Measurements from ENCODE around the gene TNIK.

Gene TNIK

GRCh38 chr3:171329746-171330145 lies 130.5 kb downstream of the TNIK start:
- H3K9me3 ChIP-seq (ENCODE audit: insufficient read depth, low read length), result no peaks in the 10 kb centered on the region
- no peak overlapping the region for H3K9ac ChIP-seq (ENCODE audit: insufficient read length, low read depth)
- H3K27me3 ChIP-seq (ENCODE audit: insufficient read depth, insufficient read length), result no peaks in the 10 kb centered on the region
- TF ChIP-seq YY1 (IDR thresholded peaks at IDR 0.05; ENCODE audit: insufficient read depth, insufficient read length) (no peak), SUZ12 (IDR thresholded peaks at IDR 0.05; ENCODE audit: extremely low read depth, insufficient read depth, insufficient read length) (no peak), ZNF274 (IDR thresholded peaks at IDR 0.05; ENCODE audit: low read depth, low read length) (no peak)
- DNase-seq (ENCODE audit: low read depth, low spot score), result no peak
- no peaks in the 10 kb centered on the region for H3K4me1 ChIP-seq (ENCODE audit: insufficient read depth, insufficient read length)
- H3K36me3 ChIP-seq (ENCODE audit: insufficient read depth, insufficient read length, low read length), result no peaks in the 10 kb centered on the region
- H3K4me3 ChIP-seq (ENCODE audit: insufficient read length, low read depth), result no peak overlapping the region

- no peaks in the 10 kb centered on the region for H3K4me1 ChIP-seq (ENCODE audit: insufficient read depth, insufficient read length)
- H3K4me3 ChIP-seq (ENCODE audit: insufficient read length, low read depth), result no peak overlapping the region
Observed at GRCh38 chr3:171328419-171329082, 131.7 kb downstream of the TNIK start.

GRCh38 chr3:171327441-171328174 lies 132.6 kb downstream of the TNIK start:
- no peak overlapping the region for H3K4me3 ChIP-seq (ENCODE audit: insufficient read length, low read depth)
- TF ChIP-seq YY1 (IDR thresholded peaks at IDR 0.05; ENCODE audit: insufficient read depth, insufficient read length), result no peak
- TF ChIP-seq SUZ12 (IDR thresholded peaks at IDR 0.05; ENCODE audit: extremely low read depth, insufficient read depth, insufficient read length), result no peak
- TF ChIP-seq ZNF274 (IDR thresholded peaks at IDR 0.05; ENCODE audit: low read depth, low read length), result no peak
- no peaks in the 10 kb centered on the region for H3K27me3 ChIP-seq (ENCODE audit: insufficient read depth, insufficient read length)
- H3K36me3 ChIP-seq (ENCODE audit: insufficient read depth, insufficient read length, low read length), result no peaks in the 10 kb centered on the region
- no peak overlapping the region for H3K9ac ChIP-seq (ENCODE audit: insufficient read length, low read depth)
- no peak for DNase-seq (ENCODE audit: low read depth, low spot score)
- no peaks in the 10 kb centered on the region for H3K4me1 ChIP-seq (ENCODE audit: insufficient read depth, insufficient read length)
- no peaks in the 10 kb centered on the region for H3K9me3 ChIP-seq (ENCODE audit: insufficient read depth, low read length)

More at GRCh38 chr3:171328419-171329082, 131.7 kb downstream of the TNIK start:
- TF ChIP-seq YY1 (IDR thresholded peaks at IDR 0.05; ENCODE audit: insufficient read depth, insufficient read length) (no peak), ZNF274 (IDR thresholded peaks at IDR 0.05; ENCODE audit: low read depth, low read length) (no peak), SUZ12 (IDR thresholded peaks at IDR 0.05; ENCODE audit: extremely low read depth, insufficient read depth, insufficient read length) (no peak)
- no peaks in the 10 kb centered on the region for H3K27me3 ChIP-seq (ENCODE audit: insufficient read depth, insufficient read length)
- no peaks in the 10 kb centered on the region for H3K36me3 ChIP-seq (ENCODE audit: insufficient read depth, insufficient read length, low read length)
- no peak overlapping the region for H3K9ac ChIP-seq (ENCODE audit: insufficient read length, low read depth)
- H3K9me3 ChIP-seq (ENCODE audit: insufficient read depth, low read length), result no peaks in the 10 kb centered on the region
- no peak for DNase-seq (ENCODE audit: low read depth, low spot score)

- no peaks in the 10 kb centered on the region for H3K9me3 ChIP-seq (ENCODE audit: insufficient read depth, low read length)
- H3K9ac ChIP-seq (ENCODE audit: insufficient read length, low read depth), result no peak overlapping the region
- no peaks in the 10 kb centered on the region for H3K27me3 ChIP-seq (ENCODE audit: insufficient read depth, insufficient read length)
- no peak for DNase-seq (ENCODE audit: low read depth, low spot score)
- TF ChIP-seq SUZ12 (IDR thresholded peaks at IDR 0.05; ENCODE audit: extremely low read depth, insufficient read depth, insufficient read length) (no peak), ZNF274 (IDR thresholded peaks at IDR 0.05; ENCODE audit: low read depth, low read length) (no peak), YY1 (IDR thresholded peaks at IDR 0.05; ENCODE audit: insufficient read depth, insufficient read length) (no peak)
- no peak overlapping the region for H3K4me3 ChIP-seq (ENCODE audit: insufficient read length, low read depth)
- no peaks in the 10 kb centered on the region for H3K36me3 ChIP-seq (ENCODE audit: insufficient read depth, insufficient read length, low read length)
- H3K4me1 ChIP-seq (ENCODE audit: insufficient read depth, insufficient read length), result no peaks in the 10 kb centered on the region
Observed at GRCh38 chr3:171326717-171327440, 133.3 kb downstream of the TNIK start.

GRCh38 chr3:171323938-171324536 lies 136.2 kb downstream of the TNIK start:
- TF ChIP-seq SUZ12 (IDR thresholded peaks at IDR 0.05; ENCODE audit: extremely low read depth, insufficient read depth, insufficient read length) (no peak), ZNF274 (IDR thresholded peaks at IDR 0.05; ENCODE audit: low read depth, low read length) (no peak), YY1 (IDR thresholded peaks at IDR 0.05; ENCODE audit: insufficient read depth, insufficient read length) (no peak)
- DNase-seq (ENCODE audit: low read depth, low spot score), result no peak
- Histone ChIP-seq H3K9ac (ENCODE audit: insufficient read length, low read depth) (no peak overlapping the region), H3K4me1 (ENCODE audit: insufficient read depth, insufficient read length) (no peaks in the 10 kb centered on the region), H3K36me3 (ENCODE audit: insufficient read depth, insufficient read length, low read length) (no peaks in the 10 kb centered on the region), H3K27me3 (ENCODE audit: insufficient read depth, insufficient read length) (no peaks in the 10 kb centered on the region), H3K9me3 (ENCODE audit: insufficient read depth, low read length) (no peaks in the 10 kb centered on the region), H3K4me3 (ENCODE audit: insufficient read length, low read depth) (no peak overlapping the region)

GRCh38 chr3:171321559-171322360 lies 138.4 kb downstream of the TNIK start:
- TF ChIP-seq ZNF274 (IDR thresholded peaks at IDR 0.05; ENCODE audit: low read depth, low read length) (no peak), YY1 (IDR thresholded peaks at IDR 0.05; ENCODE audit: insufficient read depth, insufficient read length) (no peak), SUZ12 (IDR thresholded peaks at IDR 0.05; ENCODE audit: extremely low read depth, insufficient read depth, insufficient read length) (no peak)
- no peaks in the 10 kb centered on the region for H3K36me3 ChIP-seq (ENCODE audit: insufficient read depth, insufficient read length, low read length)
- H3K4me1 ChIP-seq (ENCODE audit: insufficient read depth, insufficient read length), result no peaks in the 10 kb centered on the region
- H3K4me3 ChIP-seq (ENCODE audit: insufficient read length, low read depth), result no peak overlapping the region
- H3K9ac ChIP-seq (ENCODE audit: insufficient read length, low read depth), result no peak overlapping the region
- no peaks in the 10 kb centered on the region for H3K9me3 ChIP-seq (ENCODE audit: insufficient read depth, low read length)
- H3K27me3 ChIP-seq (ENCODE audit: insufficient read depth, insufficient read length), result no peaks in the 10 kb centered on the region
- DNase-seq (ENCODE audit: low read depth, low spot score), result no peak
